Subcutaneous adipose tissue (tissue), 4 donors: ENCODE measurements around the gene CEP19. TPM values are rescaled to one million over a fixed set of nuclear protein-coding genes. Genes with fewer than 3 reads are reported as not detected.

Experiments
- total RNA-seq, 4 donors: library from RNA; depleted of rRNA; stranded (reverse); fragments of >200 nt; gene quantifications; one replicate each; pipeline ENCODE4 v1.1.0, GENCODE V29; 2016
- TF ChIP-seq, protein P1 (sequence below): fragments of 450-650 bp; IDR thresholded peaks from one replicate; pipeline ENCODE4 v1.5.1; 2016; ENCODE audit warnings: low read depth, mild to moderate bottlenecking, control low read depth, antibody characterized with exemption, moderate library complexity

Gene CEP19
- total RNA-seq, 4 donors from 2014 or later, result 1.5 to 3.3 (median 1.9) TPM

DNA sequence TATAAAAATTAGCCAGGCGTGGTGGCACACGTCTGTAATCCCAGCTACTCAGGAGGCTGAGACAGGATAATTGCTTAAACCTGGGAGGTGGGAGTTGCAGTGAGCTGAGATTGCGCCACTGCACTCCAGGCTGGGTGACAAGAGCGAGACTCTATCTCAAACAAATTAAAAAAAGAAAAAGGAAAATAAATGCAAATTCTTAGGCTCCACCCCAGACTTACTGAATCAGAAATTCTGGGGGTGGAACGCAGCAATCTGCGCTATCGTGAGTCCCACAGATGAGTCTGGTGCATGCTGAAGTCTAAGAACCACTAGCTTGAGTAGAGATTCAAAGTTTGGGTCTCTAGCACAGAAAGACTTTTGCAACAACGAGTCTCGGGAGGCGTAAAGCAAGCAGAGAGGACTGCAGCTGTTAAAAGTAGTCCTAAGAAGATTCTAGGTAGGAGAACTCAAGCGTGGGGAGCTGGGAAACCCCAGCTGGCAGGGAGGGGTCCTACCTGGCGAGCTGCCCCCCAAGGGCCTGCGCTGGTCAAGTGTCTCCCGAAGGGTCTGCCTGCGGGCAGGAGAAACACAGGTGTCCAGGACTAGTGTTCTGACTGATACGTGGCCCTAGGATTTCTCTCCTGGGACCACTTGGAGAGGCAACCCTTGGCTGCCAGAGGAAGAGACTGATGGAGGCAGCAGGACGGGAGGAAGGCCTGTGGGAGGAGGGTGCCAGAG lies 21.9 kb downstream of the CEP19 start:
- TF ChIP-seq, protein P1, sequence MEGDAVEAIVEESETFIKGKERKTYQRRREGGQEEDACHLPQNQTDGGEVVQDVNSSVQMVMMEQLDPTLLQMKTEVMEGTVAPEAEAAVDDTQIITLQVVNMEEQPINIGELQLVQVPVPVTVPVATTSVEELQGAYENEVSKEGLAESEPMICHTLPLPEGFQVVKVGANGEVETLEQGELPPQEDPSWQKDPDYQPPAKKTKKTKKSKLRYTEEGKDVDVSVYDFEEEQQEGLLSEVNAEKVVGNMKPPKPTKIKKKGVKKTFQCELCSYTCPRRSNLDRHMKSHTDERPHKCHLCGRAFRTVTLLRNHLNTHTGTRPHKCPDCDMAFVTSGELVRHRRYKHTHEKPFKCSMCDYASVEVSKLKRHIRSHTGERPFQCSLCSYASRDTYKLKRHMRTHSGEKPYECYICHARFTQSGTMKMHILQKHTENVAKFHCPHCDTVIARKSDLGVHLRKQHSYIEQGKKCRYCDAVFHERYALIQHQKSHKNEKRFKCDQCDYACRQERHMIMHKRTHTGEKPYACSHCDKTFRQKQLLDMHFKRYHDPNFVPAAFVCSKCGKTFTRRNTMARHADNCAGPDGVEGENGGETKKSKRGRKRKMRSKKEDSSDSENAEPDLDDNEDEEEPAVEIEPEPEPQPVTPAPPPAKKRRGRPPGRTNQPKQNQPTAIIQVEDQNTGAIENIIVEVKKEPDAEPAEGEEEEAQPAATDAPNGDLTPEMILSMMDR, result no peak

DNA sequence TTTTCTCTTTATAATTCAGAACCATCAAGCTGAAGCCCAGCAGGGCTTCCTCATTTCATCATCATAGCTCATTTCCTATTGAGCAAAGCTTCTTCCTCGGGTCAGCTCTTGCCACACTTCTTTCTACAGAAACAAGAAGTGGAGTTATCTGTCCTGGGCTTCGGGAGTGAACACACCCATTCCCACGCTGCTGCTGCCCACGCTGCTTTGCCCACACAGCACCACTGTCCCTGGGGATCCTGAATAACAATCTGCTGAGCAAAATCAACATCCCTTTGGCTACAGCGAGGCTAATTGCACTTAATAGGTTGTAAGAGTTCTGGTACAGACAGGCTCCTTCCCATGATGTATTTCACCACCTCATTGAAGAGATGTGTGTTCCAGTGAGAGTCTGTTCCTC lies 23.7 kb downstream of the CEP19 start:
- TF ChIP-seq, protein P1, result no peak

DNA sequence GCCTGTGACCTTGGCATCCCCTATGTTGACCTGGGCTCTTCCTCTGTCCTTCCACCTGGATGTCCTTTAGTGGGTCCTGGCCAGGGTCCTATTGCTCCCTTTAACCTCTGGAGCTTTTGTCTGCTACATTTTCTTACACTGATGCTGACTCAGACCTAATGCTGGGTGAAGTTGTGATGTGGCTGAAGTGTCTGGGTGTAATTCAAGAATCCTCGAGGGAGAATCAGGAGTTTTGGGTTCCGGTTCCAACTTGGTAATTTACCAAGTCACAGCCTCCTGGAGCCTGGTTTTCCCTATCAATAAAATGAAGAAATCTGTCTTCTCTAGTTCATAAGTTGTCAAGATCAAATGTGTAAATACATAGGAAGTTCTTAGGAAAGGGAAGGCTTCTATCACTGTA lies 25.6 kb downstream of the CEP19 start:
- TF ChIP-seq, protein P1, result no peak

DNA sequence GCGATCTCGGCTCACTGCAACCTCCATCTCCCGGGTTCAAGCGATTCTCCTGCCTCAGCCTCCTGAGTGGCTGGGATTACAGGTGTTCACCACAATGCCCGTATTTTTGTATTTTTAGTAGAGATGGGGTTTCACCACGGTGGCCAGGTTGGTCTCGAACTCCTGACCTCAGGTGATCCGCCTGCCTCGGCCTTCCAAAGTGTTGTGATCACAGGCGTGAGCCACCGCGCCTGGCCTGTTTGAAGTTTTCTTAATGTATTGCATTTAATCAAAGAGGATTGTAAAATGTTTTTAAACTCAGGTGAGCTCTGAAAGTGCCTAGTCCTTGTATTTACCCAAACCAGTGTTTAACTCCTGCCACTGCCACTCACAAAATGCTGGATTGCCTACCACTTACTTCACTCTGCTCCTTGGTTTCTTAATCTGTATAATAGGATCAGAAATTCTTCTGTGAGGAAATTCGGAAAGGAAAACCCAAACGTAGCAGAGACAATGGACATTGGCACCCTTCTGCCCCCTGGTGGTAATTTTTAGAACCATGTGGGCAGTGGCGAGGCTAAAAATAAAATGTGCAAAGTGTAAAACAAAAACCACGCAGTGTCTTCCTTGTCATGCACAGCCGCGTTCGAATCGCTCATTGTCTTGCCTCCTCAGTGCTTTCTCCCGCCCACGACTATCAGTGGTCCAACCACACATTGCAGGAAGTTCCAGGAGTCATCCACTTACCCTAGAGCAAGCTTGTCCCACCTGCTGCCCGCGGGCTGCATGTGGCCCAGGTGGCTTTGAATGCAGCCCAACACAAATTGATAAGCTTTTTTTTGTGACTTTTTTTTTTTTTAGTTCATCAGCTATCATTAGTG lies 27.3 kb downstream of the CEP19 start:
- TF ChIP-seq, protein P1, result no peak

DNA sequence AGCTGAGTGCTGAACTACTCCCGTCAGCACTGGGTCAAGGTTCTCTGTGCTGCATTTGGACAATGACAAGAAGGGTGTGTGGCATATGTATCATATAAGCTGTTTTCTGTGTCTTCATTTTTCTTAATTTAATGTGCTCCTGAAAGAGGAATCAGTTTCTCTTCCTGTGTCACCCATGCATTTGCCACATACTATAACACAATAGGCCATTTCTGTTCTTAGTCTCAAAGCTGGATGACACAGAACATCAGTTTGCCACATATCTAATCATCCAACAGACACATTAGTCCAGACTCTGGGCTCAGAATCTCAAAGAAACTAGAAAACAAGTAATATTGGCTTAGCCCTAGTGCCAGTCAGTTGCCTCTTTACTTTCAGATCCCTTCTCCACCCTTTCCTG lies 34.1 kb downstream of the CEP19 start:
- TF ChIP-seq, protein P1, result no peak

DNA sequence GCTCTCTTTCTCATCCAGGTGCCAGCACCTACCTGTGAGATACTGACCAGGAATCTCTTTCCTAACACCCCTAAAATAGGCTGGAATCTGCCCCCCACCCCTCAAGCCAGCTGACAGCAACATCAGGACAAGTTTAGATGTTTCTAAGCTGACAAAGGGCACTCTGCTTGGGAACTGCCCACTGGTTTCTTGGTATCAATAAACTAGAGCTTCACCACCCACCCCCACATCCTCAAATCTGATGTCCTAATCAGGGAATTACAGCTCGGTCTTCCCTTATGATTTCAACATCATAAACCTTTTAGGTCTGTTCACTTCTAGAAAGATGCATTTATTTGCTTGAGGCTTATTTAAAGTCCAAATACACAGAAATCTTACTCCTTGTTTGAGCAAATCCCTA lies 34.7 kb downstream of the CEP19 start:
- TF ChIP-seq, protein P1, result no peak

DNA sequence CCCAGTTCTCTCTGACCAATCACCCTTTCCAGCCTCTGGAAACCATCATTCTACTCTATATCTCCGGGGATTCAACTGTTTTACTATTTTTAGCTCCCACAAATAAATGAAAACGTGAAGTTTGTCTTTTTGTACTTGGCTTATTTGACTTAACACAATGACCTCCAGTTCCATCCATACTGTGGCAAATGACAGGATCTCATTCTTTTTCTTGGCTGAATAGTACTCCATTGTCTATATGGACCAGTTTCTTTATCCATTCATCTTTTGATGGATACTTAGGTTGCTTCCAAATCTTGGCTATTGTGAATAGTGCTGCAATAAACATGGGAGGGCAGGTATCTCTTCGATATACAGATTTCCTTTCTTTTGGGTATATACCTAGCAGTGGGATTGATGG lies 38.4 kb downstream of the CEP19 start:
- TF ChIP-seq, protein P1, result no peak
